ENCODE results near the gene GOSR1. TPM values are rescaled to one million over a fixed set of nuclear protein-coding genes. Genes with fewer than 3 reads are reported as not detected.

GOSR1 gene
- 38.6 and 38.9 TPM in 2 replicates for total RNA-seq (ENCODE audit: low replicate concordance)

GRCh38 chr17:30477083-30477773, at the start of gene GOSR1:
TSS of gene GOSR1 (plus strand) at chr17:30477408. CDS start at chr17:30477434, 26 bp downstream.
- peak within 1 kb of the TSS; percentile 99 for H3K27ac Mint-ChIP-seq
- H3F3A ChIP-seq (ENCODE audit: low read depth) = peaks cover 3% of the 10 kb centered on the region
- DNase-seq (ENCODE audit: low spot score) = peak; percentile 98
- peaks cover 6% of the 10 kb centered on the region for H3K27me3 Mint-ChIP-seq (ENCODE audit: insufficient read depth, low read depth)
- no peaks in the 10 kb centered on the region for H3K9me3 Mint-ChIP-seq
- TF ChIP-seq, protein P1, sequence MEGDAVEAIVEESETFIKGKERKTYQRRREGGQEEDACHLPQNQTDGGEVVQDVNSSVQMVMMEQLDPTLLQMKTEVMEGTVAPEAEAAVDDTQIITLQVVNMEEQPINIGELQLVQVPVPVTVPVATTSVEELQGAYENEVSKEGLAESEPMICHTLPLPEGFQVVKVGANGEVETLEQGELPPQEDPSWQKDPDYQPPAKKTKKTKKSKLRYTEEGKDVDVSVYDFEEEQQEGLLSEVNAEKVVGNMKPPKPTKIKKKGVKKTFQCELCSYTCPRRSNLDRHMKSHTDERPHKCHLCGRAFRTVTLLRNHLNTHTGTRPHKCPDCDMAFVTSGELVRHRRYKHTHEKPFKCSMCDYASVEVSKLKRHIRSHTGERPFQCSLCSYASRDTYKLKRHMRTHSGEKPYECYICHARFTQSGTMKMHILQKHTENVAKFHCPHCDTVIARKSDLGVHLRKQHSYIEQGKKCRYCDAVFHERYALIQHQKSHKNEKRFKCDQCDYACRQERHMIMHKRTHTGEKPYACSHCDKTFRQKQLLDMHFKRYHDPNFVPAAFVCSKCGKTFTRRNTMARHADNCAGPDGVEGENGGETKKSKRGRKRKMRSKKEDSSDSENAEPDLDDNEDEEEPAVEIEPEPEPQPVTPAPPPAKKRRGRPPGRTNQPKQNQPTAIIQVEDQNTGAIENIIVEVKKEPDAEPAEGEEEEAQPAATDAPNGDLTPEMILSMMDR (IDR thresholded peaks at IDR 0.05) = peak; percentile 81
- TF ChIP-seq EZH2 (IDR thresholded peaks at IDR 0.05) (no peak), EZH2phosphoT487 (IDR thresholded peaks at IDR 0.05) (no peak)
- H3K4me3 ChIP-seq = peak within 1 kb of the TSS; percentile 72
- H3K79me2 ChIP-seq (ENCODE audit: low read depth) = peaks cover 48% of the 10 kb centered on the region
- H3K4me1 ChIP-seq = peaks cover 12% of the 10 kb centered on the region
- no peaks in the 10 kb centered on the region for H4K20me1 ChIP-seq (ENCODE audit: low read depth)
- H3K27ac ChIP-seq = peak within 1 kb of the TSS; percentile 5
- peak within 1 kb of the TSS; percentile 95 for H3K9ac ChIP-seq
- peaks cover 6% of the 10 kb centered on the region for H3K36me3 ChIP-seq
- no peaks in the 10 kb centered on the region for H3K27me3 ChIP-seq
- no peaks in the 10 kb centered on the region for H3K9me3 ChIP-seq (ENCODE audit: low read depth)
- H2AFZ ChIP-seq (replicated peaks) = peak within 1 kb of the TSS; percentile 88
- peaks cover 4% of the 10 kb centered on the region for H3K36me3 Mint-ChIP-seq
- peak within 1 kb of the TSS; percentile 97 for H3K4me2 ChIP-seq
- H3K4me1 Mint-ChIP-seq = peaks cover 17% of the 10 kb centered on the region
- H3K4me3 Mint-ChIP-seq = peak within 1 kb of the TSS; percentile 98

DNA sequence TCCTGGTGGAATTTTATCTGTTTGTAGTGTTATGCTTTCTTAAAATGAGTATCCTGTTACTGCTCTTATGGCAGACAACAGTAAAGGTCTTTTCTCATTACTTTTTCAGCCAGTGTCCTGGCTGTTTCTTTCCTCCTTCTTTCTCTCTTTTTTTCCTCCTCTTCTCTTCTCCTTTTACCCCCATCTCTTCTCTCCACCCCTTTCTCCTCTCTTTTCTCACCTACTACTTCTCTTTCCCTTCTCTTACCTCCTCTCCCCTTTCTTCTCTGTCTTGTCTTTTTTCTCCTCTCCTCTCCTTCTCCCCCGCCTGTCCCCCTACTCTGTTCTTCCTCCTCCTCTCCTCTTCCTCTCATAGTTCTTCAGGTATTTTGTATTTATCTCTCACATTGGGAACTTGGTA, 49.6 kb upstream of the GOSR1 start:
- Mint-ChIP-seq H3K27ac (no peak overlapping the region), H3K27me3 (ENCODE audit: insufficient read depth, low read depth) (no peaks in the 10 kb centered on the region), H3K36me3 (peaks cover 25% of the 10 kb centered on the region), H3K9me3 (no peaks in the 10 kb centered on the region), H3K4me3 (no peak overlapping the region), H3K4me1 (no peaks in the 10 kb centered on the region)
- TF ChIP-seq, protein P1 (IDR thresholded peaks at IDR 0.05) = no peak
- TF ChIP-seq EZH2 (IDR thresholded peaks at IDR 0.05) = no peak
- TF ChIP-seq EZH2phosphoT487 (IDR thresholded peaks at IDR 0.05) = no peak
- Histone ChIP-seq H3K9me3 (ENCODE audit: low read depth) (no peaks in the 10 kb centered on the region), H3F3A (ENCODE audit: low read depth) (no peaks in the 10 kb centered on the region), H3K79me2 (ENCODE audit: low read depth) (no peaks in the 10 kb centered on the region), H3K36me3 (peaks cover 16% of the 10 kb centered on the region), H3K9ac (no peak overlapping the region), H3K4me1 (no peaks in the 10 kb centered on the region), H3K4me3 (no peak overlapping the region), H3K4me2 (no peak overlapping the region), H2AFZ (replicated peaks) (no peak overlapping the region), H3K27ac (no peak overlapping the region), H4K20me1 (ENCODE audit: low read depth) (peaks cover 3% of the 10 kb centered on the region), H3K27me3 (no peaks in the 10 kb centered on the region)
- no peak for DNase-seq (ENCODE audit: low spot score)

DNA sequence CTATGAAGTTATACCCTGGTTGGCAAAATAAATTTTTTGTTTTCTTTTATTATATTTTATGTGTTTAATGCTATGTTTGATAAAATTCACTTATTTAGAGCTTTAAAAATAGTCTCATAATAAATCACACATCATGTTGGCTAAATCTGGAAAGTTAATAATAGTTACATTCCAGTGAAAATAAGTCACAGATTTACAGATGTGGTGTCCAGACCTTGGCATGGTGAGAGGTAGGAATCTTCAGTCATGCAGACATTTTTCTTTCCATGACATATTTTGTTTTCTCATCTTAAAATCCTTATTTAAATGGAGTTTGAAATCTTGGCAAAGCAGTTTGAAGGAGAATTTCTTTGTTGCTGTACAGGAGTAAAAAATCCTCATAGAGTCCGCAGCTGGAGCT, 48.1 kb upstream of the GOSR1 start:
- peaks cover 3% of the 10 kb centered on the region for H3K36me3 ChIP-seq
- H3K9me3 ChIP-seq (ENCODE audit: low read depth) = no peaks in the 10 kb centered on the region
- H3K79me2 ChIP-seq (ENCODE audit: low read depth) = no peaks in the 10 kb centered on the region
- H4K20me1 ChIP-seq (ENCODE audit: low read depth) = peaks cover 3% of the 10 kb centered on the region
- Mint-ChIP-seq H3K4me3 (no peak overlapping the region), H3K27ac (no peak overlapping the region), H3K27me3 (ENCODE audit: insufficient read depth, low read depth) (no peaks in the 10 kb centered on the region), H3K36me3 (peaks cover 32% of the 10 kb centered on the region), H3K9me3 (no peaks in the 10 kb centered on the region), H3K4me1 (no peaks in the 10 kb centered on the region)
- no peak for DNase-seq (ENCODE audit: low spot score)
- H3K4me1 ChIP-seq = no peaks in the 10 kb centered on the region
- H3K4me3 ChIP-seq = no peak overlapping the region
- TF ChIP-seq EZH2phosphoT487 (IDR thresholded peaks at IDR 0.05) = no peak
- H3K27ac ChIP-seq = no peak overlapping the region
- H3K9ac ChIP-seq = no peak overlapping the region
- no peak overlapping the region for H2AFZ ChIP-seq (replicated peaks)
- H3K27me3 ChIP-seq = no peaks in the 10 kb centered on the region
- no peak overlapping the region for H3K4me2 ChIP-seq
- H3F3A ChIP-seq (ENCODE audit: low read depth) = no peaks in the 10 kb centered on the region

DNA sequence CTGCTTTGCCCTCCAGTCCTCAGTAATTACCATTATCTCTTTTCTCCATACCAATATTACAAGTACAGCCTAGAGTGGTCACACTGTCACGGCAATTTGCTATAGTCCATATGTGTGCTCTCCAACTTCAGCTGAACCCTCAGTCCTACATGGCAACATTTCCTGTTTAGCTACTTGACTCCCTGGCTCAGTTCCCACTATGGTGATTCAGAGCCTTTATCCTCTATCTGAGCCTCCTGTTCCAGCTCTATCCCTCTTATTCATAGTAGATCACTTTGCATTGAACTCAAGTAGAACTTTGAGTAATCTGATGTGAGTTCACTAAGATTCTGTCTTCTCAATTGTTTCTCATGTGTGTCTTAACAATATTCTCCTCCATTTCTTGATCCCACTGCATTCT, 43.7 kb upstream of the GOSR1 start:
- no peaks in the 10 kb centered on the region for H3K27me3 Mint-ChIP-seq (ENCODE audit: insufficient read depth, low read depth)
- no peaks in the 10 kb centered on the region for H3K36me3 ChIP-seq
- no peak overlapping the region for H3K27ac Mint-ChIP-seq
- no peaks in the 10 kb centered on the region for H4K20me1 ChIP-seq (ENCODE audit: low read depth)
- H3F3A ChIP-seq (ENCODE audit: low read depth) = no peaks in the 10 kb centered on the region
- DNase-seq (ENCODE audit: low spot score) = no peak
- H3K4me3 ChIP-seq = no peak overlapping the region
- H3K9ac ChIP-seq = no peak overlapping the region
- H3K4me3 Mint-ChIP-seq = no peak overlapping the region
- H3K27me3 ChIP-seq = no peaks in the 10 kb centered on the region
- H3K4me2 ChIP-seq = no peak overlapping the region
- no peak overlapping the region for H3K27ac ChIP-seq
- no peaks in the 10 kb centered on the region for H3K9me3 Mint-ChIP-seq
- H3K4me1 ChIP-seq = no peaks in the 10 kb centered on the region
- H3K36me3 Mint-ChIP-seq = peaks cover 33% of the 10 kb centered on the region
- no peaks in the 10 kb centered on the region for H3K79me2 ChIP-seq (ENCODE audit: low read depth)
- no peaks in the 10 kb centered on the region for H3K9me3 ChIP-seq (ENCODE audit: low read depth)
- no peaks in the 10 kb centered on the region for H3K4me1 Mint-ChIP-seq
- no peak overlapping the region for H2AFZ ChIP-seq (replicated peaks)
- TF ChIP-seq, protein P1 (IDR thresholded peaks at IDR 0.05) = no peak
